Stimulated activated CD4-positive, alpha-beta T cell treated with anti-CD3 and anti-CD28 coated beads, Interleukin-2, amount 100 ng/mL, for 4 hours (primary cell): ENCODE data around the gene SYT15.
"Not testable (repeated sequence)": the region's sequence is repeated elsewhere in the genome, so short reads cannot be mapped to it uniquely, and the experiment has no call there.

Experiments used
- DNase-seq: peaks from one replicate; pipeline ENCODE4 v3.0.0-alpha.2; 2020; ENCODE audit warnings: low read depth

Gene SYT15

DNA sequence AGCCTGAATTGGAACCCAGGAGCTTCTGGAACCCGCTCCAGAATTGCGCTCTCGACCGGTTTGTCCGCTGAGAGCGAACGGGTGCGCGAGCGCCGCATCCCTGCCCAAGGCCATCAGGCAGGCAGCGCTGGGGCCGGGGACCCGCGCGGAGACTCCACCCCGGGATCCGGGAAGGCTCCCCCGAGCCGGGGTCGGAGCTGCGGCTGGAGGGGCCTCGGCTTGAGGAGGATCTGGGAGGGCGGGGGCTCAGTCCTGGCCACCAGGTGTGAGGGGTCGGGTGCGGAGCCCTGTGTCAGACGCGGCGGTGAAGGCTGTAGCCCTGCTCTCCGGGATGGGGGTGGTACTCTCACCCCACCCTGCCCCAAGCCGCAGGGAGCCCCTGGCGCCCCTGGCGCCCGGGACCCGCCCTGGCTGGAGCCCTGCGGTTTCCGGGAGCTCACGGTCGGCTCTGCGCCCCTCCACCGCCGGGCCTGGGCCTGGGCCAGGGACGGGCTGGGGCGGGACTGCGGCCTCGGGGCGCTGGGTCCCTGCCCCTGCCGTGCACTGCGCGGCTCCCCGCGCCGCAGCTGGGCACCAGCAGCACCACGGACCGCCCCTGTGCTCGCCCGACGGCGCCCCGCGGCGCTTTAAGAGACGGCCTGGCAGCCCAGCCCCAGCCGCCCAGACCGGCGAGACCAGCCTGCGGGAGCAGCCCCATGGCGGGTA lies at the start of gene SYT15:
TSS of gene SYT15 (plus strand) at position 655 of the 705 bp plus-strand sequence. CDS start at position 696, 41 bp downstream.
- not testable (repeated sequence) for DNase-seq

DNA sequence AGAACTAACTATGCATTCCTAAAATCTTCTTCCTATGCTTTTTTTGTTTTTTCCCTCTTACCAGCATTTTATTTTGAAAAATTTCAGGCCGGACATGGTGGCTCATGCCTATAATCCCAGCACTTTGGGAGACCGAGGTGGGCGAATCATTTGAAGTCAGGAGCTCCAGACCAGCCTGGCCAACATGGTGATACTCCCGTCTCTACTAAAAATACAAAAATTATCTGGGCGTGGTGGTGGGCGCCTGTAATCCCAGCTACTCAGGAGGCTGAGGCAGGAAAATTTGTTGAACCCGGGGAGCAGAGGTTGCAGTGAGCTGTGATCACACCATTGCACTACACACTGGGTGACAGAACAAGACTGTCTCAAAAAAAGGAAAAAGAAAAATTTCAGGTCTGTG lies 49.2 kb upstream of the SYT15 start:
- DNase-seq: not testable (repeated sequence)

DNA sequence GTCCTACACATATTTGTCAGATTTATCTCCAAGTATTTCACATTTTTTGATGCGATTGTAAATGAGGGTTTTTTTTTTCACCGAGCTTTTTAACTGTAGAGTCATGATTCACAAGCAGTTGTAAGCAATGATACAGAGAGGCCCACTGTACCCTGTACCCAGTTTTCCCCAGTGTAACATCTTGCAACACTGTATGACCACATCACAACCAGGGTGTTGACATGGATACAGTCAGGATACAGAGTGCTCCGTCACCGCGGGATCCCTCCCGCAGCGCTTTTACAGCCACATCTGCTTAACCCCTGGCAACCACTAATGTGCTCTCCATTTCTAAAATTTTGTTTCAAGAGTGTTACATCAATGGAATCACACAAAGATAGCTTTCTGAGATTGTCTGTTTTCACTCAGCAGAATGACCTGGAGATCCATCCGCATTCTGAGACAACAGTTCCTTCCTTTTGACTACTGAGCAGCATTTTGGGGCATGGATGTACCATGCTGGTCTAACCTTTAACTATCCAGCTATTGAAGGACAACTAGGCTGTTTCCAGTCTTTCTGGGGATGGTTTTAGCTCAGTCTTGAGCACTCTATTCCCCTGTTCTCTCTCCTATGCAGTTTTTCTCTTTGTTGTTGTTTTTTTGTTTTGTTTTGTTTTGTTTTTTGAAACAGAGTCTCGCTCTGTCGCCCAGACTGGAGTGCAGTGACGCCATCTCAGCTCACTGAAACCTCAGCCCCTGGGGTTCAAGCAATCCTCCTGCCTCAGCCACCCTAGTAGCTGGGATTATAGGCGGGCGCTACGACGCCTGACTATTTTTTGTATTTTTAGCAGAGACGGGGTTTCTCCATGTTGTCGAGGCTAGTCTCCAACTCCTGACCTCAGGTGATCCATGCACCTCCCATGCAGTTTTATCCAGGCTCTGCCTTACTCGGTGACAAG lies 48.4 kb upstream of the SYT15 start:
- DNase-seq: no peak

DNA sequence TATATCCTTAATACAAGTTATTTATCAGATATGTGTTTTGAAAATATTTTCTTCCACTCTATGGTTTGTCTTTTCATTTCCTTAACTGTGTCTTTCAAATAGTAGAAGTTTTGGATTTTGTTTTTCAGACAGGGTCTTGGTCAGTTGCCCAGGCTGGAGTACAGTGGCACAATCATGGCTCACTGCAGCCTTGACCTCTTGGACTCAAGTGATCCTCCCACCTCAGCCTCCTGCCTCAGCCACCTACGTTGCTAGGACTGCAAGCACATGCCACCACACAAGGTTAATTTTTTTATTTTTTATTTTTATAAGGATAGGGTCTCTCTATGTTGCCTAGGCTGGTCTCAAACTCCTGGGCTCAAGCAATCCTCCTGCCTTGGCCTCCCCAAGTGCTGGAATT lies 46.7 kb upstream of the SYT15 start:
- not testable (repeated sequence) for DNase-seq

DNA sequence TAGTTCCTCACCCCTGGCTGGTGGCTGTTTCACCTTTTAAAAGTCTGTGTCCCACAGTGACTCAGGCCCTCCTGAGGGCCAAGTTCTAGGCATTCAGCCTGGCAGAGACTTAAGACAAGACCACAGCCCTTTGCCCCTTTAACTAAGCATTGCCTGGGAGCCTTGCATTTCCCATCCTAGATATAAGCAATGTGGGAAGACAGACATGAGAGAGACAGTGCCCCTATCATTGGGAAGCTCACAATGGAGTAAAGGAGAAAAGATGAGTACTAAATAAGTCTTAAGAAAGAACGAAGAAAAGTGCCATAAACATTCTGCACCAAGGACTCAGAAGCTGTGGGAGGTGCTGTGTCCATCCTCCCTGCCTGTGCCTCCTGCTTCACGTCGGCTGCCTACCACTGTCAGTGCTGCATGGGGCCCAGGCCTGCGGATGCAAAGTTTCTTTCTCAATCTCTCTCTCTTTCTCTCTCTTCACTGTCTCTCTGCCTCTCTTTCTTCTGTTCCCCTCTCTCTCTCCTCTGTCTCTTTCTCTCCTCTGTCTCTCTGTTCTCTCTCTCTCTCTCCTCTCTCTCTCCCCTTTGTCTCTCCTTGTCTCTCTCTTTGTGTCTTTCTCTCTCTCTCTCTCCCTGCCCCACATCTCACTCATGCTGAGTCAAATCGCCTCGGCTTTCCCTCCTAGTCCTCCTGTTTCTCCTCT lies 44.0 kb upstream of the SYT15 start:
- DNase-seq: no peak

DNA sequence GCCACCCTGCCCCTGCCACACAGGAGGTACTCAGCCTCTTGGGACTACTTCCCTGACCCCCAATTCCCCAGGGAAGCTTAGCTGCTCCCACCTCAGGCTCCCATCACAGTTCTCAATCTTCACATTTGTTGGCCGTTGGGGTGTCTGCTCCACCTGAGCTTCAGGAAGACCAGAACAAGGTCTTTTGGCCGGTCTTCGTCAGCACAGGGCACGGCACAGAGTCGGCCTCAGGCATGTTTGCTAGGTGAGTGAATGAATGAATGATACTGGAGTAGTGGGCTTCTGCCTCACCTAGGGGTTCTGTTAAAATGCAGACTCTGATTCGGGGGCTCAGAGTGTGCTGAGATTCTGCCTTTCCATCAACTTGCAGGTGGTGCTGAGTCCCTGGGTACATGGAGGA lies 42.8 kb upstream of the SYT15 start:
- DNase-seq: no peak

DNA sequence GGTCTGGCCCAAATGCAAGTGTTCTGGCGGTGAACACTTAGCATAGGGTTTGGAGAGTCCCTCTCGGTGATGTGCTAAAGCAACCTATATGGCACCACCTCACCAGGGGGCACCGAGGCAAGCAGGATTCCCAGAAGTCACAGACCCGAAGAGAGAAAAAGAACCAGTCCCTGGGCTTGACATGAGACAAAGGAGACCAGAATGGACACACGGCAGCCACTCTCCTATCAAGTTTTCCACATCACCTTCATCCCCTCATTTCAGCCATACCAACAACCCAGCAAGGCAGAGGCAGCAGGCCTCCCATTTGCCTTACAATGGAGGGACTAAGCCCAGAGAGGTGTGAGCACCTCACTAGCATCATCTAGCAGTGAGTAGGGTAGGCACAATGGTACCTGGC lies 42.1 kb upstream of the SYT15 start:
- DNase-seq: no peak

DNA sequence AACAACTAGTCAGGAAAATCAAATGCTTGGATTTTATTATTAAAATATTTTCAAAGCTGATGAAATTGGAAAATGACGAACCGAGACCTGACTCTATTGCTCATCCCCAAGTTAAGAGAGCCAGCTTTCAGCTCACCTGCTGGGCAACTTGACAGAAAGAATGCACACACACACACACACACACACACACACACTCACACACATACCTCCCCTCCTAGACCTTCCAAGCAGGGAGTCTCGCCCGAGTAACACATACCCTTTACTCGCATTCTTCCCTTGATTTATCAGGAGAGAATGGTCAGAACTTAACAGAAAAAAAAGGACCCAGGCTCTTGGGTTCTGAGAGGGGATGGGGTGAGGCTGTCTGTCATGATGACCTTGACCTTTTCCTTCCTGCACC lies 41.6 kb upstream of the SYT15 start:
- DNase-seq: no peak

DNA sequence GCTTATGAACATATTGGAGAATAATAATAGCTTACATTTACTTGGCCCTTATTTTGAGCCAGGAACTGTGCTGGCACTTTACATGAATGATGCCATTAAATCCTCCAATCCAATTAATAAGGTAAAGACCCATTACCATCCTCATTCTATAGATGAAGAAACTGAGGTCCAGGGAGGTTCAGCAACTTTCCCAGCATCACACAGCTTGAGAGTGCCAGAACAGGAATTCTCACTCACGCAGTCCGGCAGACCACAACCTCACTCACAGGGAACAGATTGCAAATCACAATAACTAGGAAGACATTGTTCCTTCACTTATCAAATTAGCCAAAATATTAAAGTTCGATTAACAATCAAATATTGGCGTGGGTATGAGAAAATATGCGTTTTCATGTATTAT lies 40.8 kb upstream of the SYT15 start:
- no peak for DNase-seq

DNA sequence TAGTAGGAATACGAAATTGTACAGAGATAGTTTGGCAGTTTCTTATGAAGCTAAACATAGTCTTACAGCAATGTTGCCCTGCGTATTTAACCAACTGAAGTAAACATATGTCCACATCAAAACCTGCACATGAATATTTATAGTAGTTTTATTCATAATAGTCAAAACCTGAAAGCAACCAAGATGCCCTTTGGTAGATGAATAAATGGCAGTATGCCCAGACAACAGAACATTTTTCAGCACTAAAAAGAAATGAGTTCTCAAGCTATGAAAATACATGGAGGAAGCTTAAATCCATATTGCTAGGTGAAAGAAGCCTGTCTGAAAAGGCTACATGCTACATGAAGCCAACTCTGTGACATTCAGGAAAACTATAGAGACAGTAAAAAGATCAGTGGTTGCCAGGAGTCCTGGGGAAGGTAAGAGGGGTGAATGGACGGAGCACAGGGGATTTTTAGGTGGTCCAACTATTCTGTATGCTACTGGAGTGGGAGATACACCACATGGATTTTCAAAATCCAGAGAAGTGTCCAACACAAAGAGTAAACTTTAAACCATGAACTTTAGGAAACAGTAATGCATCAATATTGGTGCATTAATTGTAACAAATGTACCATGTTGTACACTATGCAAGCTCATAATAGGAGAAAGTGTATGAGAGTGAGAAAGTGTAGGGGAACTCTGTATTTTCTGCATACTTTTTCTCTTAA lies 40.1 kb upstream of the SYT15 start:
- no peak for DNase-seq

DNA sequence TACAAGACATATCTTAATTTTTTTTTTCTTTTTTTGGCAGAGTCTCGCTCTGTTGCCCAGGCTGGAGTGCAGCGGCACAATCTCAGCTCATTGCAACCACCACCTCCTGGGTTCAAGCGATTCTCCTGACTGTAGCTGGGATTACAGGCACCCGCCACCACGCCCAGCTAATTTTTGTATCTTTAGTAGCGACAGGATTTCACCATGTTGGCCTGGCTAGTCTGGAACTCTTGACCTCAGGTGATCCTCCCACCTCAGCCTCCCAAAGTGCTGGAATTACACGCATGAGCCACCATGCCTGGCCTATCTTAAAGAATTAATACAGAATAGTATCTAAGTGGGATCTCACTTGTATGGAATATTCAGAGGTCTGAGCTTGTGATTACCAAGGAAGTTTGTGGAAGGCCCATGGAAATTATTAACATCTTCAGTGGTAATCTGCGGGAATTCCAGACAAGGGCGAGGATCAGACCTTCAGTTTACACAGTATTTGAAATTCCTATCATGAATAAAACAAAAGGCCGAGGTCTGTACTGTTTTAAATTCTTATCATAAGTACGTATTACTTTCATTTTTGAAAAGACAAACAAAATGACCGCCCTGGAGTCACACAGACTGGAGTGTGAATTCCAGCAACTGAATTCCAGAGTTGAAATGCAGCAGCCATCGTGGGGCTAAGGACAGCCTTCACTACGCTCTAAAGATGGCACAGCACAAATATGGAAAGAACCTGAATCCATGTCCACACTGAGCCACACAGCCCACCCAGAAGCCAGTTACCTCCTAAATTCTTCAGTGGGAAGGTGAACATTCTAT lies 39.1 kb upstream of the SYT15 start:
- no peak for DNase-seq

DNA sequence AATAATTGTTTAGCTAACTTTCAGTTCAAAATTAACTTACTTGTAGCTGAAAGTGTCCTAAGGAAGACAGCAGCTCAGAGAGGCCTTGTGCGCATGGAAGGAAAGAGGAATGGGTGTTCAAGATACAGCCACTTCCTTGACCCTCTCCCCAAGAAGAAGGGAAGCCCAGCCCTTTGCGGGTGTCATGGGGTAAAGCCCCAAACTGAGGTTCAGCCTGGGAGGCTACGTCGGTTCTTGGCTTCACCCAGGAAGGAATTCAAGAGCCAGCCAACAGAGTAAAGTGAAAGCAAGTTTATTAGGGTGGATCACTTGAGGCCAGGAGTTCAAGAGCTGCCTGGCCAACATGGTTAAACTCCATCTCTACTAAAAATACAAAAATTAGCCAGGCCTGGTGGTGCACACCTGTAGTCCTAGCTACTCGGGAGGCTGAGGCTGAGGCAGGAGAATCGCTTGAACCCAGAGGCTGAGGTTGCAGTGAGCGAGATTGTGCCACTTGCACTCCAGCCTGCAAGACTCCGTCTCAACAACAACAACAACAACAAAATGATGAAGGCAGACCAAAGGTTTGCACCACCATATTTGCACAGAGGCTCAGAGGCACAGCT lies 38.4 kb upstream of the SYT15 start:
- DNase-seq: no peak

DNA sequence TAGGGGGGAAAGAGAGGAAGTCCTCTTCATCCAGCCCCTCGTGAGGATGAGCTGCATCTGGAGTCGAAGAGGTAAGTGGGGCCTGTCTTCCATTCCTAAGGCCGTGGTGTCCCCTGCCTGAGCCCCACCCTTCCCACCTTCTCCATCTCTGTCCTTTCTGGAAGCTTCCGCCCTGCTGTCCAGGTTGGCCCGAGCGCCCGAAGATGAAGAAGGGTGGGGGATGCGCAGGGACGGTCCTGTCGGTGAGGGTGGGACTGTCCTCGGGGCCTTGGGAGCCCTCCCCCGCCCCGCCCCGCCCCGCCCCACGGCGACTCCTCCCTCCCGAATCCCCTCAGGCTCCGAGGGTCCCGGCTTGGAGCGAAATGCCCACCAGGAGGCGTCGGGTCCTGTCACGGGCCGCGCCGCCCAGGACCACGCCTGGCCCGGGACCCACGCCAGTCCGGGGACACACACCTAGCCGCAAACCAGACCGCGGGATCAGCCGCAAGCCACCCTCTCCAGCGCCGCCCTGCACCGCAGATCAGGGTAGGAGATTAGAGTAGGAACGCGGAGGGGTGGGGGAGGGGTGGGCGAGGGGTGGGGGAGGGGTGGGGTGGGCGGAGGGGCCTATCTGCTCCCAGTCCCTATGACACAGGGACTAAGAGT lies 37.8 kb upstream of the SYT15 start:
- no peak for DNase-seq

DNA sequence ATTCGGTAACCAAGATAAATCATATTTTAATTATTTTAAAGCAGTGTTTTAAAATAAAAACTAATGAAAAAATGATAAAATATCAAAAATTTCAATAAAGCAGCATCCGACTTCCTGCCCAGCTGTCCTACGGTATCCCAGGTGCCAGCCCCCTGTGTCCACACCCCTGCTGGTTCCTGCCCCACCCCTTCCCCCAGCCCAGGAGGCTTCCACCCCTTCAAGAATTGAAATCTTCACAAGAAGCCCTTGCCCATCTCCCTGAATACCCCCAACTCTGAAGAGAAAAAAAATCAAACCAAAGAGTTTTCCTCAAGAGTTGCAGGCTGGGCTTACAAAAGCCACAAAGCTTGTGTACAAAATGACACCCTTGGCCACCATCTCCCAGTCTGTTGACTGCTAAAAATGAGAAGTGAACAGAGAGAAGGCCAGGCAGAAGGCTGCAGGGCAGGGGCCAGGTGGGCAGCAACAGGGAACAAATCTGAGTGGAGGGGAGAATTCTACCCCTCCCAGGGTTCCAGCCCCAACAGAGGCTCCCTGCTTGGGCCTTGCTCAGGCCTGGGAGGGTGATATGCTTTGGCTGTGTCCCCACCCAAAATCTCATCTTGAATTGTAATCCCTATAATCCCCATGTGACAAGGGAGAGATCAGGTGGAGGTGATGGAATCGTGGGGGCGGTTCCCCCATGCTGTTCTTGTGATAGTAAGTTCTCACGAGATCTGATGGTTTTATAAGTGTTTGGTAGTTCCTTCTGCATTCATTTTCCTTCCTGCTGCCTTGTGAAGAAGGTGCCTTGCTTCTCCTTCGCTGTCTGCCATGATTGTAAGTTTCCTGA lies 37.0 kb upstream of the SYT15 start:
- DNase-seq: no peak

DNA sequence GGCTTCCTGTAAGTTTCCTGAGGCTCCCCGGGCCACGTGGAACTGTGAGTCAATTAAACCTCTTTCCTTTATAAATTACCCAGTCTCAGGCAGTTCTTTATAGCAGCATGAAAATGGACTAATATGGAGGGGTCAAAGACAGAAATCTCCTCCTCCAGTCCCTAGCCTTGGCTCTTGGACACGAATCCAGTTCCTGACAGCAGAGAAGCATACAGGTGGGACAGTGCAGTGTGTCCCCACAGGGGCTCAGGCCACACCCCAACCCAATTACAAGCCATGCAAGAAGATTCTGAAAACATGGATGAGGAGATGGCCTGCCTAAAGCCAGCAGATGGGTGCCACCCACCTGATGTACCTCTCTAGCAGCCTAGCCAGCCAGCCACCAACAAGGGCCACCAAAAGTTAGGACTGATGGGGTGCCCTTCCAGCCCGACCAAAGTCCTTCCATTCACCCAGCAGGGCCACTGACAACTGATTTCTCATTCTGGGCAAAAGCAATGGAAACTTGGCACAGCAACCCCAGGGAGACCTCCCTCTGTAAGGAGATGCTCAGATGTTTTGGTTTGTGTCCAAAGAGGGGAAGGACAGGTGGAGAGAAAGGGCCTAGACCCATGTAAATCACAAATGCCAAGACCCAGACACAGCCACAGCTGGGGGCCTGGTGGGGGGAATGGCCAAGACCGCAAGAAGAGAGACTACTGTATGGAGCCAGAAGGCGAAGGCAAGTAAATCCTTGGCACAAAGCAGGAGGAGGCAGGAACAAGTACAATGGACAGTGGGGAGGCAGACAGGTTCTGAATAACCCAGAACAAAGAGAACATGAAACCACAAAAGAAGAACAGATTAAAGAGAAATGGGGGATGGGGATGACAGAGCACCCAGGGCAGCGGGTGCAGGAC lies 36.1 kb upstream of the SYT15 start:
- no peak for DNase-seq

DNA sequence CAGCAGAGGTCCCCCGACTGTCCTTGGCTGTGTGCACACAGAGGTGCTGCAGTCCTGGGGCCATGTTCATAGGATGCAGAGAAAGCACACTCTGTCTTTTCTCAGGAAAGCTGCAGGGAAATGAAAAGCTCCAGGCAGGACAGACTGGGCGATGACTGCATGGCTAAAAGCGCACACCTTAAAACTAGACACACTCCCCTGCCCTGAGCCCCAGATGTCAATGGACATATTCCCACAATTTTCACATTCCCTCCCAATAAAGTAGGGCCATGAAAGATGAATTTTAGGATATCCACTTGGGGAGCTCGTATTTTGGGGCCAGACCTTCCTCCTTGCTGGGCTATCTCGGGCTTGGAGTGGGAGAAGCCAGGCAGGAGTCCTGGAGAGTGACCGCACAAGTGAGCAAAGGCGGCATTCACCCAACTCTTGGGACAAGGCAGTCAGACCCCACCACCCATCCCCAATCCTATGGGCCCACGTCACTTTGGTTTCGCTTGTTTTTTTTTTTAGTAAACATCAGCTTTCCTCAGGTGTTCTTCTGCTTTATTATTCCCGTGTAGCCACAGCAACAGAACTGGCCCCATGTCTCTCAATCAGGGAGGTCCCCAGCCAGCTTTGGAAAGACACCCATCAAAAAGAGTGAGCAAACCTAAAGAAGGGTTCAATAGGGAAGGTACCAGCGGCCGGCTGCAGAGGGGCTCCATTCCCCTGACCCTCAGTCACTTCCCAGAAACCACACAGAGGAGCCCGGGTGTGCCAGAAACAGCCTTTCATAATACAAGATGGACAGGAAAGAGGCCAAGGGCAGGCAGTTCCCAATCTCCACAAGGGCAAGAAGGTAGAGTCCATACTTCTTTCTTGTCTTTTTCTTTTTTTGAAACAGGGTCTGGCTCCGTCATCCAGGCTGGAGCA lies 35.2 kb upstream of the SYT15 start:
- DNase-seq: no peak
